HG02588 (cell line): ENCODE results near the gene ZNF567.
"Not testable (repeated sequence)": the region's sequence is repeated elsewhere in the genome, so short reads cannot be mapped to it uniquely, and the experiment has no call there.

ENCODE experiments used
- ATAC-seq: cut with Tn5 transposase; IDR thresholded peaks from one replicate; pipeline ENCODE4 v1.9.1; 2021; ENCODE audit warnings: mild to moderate bottlenecking, moderate library complexity; ENCODE audit not compliant: unreplicated experiment

The ZNF567 gene

GRCh38 chr19:36687214-36688056, at the start of gene ZNF567:
Gene ZNF567 (plus strand): TSS chr19:36687612. CDS start chr19:36694868, 7,256 bp downstream.
- ATAC-seq: peak; percentile 93

GRCh38 chr19:36638862-36639510, 48.4 kb upstream of the ZNF567 start:
- no peak for ATAC-seq

- no peak for ATAC-seq
These were observed 40.7 kb upstream of the ZNF567 start for GRCh38 chr19:36646746-36647145.

DNA sequence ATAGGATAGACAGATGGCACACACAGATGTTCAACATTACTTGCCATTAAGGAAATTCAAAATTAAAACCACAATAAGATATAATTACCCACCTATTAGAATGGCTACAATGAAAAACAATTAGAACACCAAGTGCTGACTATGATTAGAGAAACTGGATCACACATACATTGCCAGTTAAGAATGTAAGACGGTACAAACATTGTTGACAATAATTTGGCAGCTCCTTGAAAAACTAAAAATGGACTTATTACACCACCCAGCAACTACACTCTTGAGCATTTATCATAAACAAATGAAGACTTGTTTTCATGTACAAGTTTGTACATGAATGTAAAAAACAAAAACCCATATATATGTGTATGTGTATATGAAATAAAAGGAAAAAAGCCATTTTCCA, 34.5 kb upstream of the ZNF567 start:
- no peak for ATAC-seq

DNA sequence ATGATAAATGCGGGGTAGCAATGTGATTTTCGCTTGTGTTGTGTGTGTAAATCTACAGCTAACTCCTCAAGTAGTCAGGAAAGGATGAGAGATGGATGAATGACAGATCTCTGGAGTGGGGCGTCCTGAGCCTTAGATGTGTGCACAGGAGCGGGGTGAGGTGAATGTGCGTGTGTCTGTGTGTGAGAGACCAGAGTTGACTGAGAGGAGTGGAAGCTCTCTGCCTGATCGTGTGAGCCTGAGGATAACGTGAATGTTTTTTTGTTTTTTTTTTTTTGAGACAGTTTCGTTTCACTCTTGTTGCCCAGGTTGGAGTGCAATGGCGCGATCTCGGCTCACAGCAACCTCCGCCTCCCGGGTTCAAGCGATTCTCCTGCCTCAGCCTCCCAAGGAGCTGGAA, 21.6 kb upstream of the ZNF567 start:
- ATAC-seq: no peak

DNA sequence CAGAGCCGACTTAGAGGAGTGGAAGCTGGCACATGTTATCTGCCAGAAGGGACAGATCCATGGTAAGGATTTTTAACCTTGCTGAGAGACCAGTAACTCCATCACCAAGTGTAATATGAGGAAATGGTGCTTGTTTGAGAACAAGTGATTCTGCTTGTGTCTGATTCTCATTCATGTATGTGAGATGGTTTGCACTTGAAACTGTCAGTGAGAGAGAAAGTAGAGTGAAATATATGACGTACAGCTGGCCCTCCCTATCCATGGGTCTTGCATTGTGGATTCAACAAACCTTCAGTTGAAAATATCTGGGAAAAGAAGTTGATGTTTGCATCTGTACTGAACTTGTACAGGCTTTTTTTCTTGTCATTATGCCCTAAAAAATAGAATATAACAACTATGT, 18.8 kb upstream of the ZNF567 start:
- ATAC-seq: no peak

GRCh38 chr19:36672368-36672767, 15.0 kb upstream of the ZNF567 start:
- no peak for ATAC-seq

- no peak for ATAC-seq
These were observed 13.2 kb upstream of the ZNF567 start for GRCh38 chr19:36674201-36674600.

- ATAC-seq: no peak
These were observed 8.0 kb upstream of the ZNF567 start for GRCh38 chr19:36679455-36679854.

GRCh38 chr19:36685835-36686234, 1.6 kb upstream of the ZNF567 start:
- ATAC-seq: no peak

DNA sequence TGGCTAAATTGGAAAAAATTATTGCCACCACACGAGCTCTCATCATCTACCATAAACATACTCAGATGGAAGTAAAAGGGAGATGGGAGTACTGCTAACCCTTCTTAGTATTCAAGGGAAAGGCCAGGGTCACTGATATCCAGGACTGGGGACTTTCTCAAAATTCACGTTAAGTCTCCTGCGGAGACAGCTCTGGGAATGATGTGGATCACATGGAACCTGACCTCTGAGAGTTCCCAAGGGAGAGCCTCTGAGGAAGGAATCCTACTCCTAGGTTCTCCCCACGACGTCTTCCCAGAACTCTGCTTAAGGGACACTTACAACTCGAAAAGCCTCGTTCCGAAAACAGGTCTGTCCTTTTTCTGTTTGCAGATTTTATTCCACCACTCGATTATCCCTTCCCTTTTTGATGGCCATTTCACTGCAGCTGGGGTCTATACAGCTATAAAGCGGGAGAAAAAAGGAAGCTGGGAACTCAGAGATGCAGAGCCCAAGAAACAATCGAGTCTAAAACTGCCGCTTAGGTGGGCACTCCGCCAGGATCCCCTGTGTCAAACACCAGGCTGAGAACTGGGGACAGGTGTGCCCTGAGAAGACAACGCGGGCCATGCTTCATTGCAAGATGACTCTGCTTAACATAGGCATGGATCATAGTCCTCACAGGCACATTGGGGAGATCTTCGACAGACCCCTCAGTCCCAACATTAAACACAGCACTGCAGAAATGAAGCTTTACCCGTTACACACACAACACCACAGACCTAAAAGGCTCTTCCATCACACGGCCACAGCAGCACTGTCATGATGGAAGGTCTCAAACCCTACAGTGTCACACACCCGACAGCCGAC, 823 bp upstream of the ZNF567 start:
- ATAC-seq: no peak

DNA sequence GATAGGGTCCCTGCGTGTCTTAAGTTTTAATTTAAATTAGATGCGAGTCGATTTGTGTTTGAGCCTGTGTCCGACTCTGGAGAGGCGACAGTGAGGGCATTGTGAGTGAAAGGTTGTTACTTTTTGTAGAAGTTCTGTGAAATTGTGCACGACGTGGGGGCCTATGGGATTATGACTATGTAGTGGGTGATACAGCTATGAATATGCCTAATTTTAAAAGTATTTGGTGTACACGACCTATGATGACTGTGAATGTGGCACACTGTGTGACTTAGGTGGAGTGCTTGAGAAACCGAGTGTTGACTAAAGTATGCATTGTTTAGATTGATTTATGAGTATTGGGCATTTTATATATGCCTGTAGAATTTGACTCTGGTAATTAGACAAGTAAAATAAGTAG, 646 bp downstream of the ZNF567 start:
- ATAC-seq: no peak

- no peak for ATAC-seq
These were observed 19.7 kb downstream of the ZNF567 start for GRCh38 chr19:36707134-36707533.

DNA sequence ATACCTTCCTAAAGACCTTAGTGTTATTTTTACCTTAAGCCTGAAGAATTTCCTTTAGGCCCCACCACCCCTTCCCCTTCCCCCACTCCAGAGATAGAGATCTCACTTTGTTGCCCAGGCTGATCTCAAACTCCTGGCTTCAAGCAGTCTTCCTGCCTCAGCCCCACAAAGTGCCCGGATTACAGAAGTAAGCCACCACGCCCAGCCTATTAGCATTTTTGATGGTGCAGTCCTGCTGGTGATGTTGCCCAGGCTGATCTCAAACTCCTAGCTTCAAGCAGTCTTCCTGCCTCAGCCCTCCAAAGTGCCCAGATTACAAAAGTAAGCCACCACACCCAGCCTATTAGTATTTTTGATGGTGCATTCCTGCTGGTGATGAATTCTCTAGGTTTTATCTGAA, 22.0 kb downstream of the ZNF567 start:
- ATAC-seq: no peak

DNA sequence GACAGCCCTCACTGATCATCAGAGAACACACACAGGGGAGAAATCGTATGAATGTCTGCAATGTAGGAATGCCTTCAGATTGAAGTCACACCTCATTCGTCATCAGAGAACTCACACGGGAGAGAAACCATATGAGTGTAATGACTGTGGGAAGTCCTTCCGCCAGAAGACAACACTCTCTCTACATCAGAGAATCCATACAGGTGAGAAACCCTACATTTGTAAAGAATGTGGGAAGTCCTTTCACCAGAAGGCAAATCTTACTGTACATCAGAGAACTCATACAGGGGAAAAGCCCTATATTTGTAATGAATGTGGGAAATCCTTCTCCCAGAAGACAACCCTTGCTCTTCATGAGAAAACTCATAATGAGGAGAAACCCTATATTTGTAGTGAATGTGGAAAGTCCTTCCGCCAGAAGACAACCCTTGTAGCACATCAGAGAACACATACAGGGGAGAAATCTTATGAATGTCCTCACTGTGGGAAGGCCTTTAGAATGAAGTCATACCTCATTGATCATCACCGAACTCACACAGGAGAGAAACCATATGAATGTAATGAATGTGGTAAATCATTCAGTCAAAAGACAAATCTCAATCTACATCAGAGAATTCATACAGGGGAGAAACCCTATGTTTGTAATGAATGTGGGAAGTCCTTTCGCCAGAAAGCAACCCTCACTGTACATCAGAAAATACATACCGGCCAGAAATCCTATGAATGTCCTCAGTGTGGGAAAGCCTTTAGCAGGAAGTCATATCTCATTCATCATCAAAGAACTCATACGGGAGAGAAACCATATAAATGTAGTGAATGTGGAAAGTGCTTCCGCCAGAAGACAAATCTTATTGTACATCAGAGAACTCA, 32.5 kb downstream of the ZNF567 start:
- no peak for ATAC-seq

DNA sequence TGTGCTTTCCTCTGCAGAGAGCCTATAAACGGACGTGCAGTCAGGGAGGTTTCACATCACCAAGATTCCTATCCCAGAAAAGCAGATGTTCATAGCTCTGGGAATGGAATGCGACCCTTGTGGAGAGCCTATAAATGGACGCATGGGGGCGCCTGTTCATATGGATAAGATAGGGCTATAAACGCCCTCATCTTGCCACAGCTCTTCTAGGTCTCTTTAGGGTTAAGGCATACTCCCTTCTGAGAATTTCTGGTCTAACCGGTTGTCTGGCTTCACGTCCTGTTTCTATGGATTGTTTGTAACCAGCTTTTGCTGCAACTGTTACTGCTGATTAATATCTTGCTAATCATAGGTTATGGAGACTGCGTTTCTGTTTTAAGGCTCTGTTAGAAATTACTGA, 48.8 kb downstream of the ZNF567 start:
- ATAC-seq: not testable (repeated sequence)

GRCh38 chr19:36745870-36746269, 58.5 kb downstream of the ZNF567 start:
- ATAC-seq: no peak

DNA sequence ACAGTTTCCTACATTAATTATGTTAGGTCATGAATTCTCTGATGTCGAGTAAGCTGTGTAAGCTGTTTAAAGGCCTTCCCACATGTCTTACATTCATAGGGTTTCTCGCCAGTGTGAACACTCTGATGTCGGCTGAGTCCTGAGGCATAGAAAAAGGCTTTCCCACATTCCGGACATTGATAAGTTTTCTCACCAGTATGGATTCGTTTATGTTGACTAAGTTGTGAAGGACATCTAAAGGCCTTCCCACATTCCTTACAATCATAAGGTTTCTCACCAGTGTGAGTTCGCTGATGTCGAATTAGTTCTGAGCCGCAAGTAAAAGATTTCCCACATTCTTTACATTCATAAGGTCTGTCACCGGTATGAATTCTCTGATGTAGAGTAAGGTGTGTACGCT, 60.3 kb downstream of the ZNF567 start:
- ATAC-seq: no peak

DNA sequence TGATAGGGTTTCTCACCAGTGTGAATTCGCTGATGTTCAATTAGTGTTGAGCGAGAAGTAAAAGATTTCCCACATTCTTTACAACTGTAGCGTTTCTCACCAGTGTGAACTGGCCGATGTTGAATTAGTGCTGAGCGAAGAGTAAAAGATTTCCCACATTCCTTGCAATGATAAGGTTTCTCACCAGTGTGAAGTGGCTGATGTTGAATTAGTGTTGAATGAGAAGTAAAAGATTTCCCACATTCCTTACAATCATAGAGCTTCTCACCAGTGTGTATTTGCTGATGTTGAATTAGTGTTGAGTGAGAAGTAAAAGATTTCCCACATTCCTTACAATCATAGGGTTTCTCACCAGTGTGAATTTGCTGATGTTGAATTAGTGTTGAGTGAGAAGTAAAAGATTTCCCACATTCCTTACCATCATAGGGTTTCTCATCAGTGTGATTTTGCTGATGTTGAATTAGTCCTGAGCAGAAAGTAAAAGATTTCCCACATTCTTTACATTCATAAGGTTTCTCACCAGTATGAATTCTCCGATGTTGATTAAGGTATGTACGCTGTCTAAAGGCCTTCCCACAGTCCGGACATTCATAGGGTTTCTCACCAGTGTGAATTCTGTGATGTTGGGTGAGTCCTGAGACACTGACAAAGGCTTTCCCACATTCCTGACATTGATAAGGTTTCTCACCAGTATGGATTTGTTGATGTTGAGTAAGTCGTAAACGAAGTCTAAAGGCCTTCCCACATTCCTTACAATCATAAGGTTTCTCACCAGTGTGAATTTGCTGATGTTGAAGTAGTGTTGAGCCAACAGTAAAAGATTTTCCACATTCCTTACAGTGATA, 61.2 kb downstream of the ZNF567 start:
- ATAC-seq: no peak

- ATAC-seq: not testable (repeated sequence)
These were observed 62.2 kb downstream of the ZNF567 start for GRCh38 chr19:36749613-36750012.
